H9 (cell line): Measurements from ENCODE around the gene ASTN1. TPM values are rescaled to one million over a fixed set of nuclear protein-coding genes. Genes with fewer than 3 reads are reported as not detected.

Source experiments
- DNase-seq: peaks from one replicate; pipeline ENCODE4 v3.0.0-alpha.2; 2017
- H2AFZ ChIP-seq: one replicate; pipeline ENCODE4 v1.6.1; 2013; ENCODE audit warnings: mild to moderate bottlenecking, low read length, control low read depth, moderate library complexity
- H2AK5ac ChIP-seq: 2 replicates; pipeline ENCODE4 v1.6.1; 2013; ENCODE audit warnings: low read length, control low read depth, mixed read lengths; ENCODE audit not compliant: insufficient read length
- H2BK120ac ChIP-seq: one replicate; pipeline ENCODE4 v1.6.1; 2013; ENCODE audit warnings: low read depth, mild to moderate bottlenecking, low read length, control low read depth, inconsistent platforms; ENCODE audit not compliant: poor library complexity, severe bottlenecking
- H2BK12ac ChIP-seq: 2 replicates; pipeline ENCODE4 v1.6.1; 2013; ENCODE audit warnings: low read length, control low read depth, mixed read lengths, low read depth; ENCODE audit not compliant: insufficient read length
- H2BK15ac ChIP-seq: 2 replicates; pipeline ENCODE4 v1.6.1; 2013; ENCODE audit warnings: low read depth, low read length, control low read depth
- H2BK20ac ChIP-seq: one replicate; pipeline ENCODE4 v1.6.1; 2013; ENCODE audit warnings: low read depth, mild to moderate bottlenecking, low read length, control low read depth, inconsistent platforms; ENCODE audit not compliant: poor library complexity, severe bottlenecking
- H2BK5ac ChIP-seq: 2 replicates; pipeline ENCODE4 v1.6.1; 2013; ENCODE audit warnings: low read length, control low read depth, mixed read lengths; ENCODE audit not compliant: insufficient read length
- H3K14ac ChIP-seq: 2 replicates; pipeline ENCODE4 v1.6.1; 2013; ENCODE audit warnings: low read length, control low read depth; ENCODE audit not compliant: insufficient read depth
- H3K18ac ChIP-seq: 2 replicates; pipeline ENCODE4 v1.6.1; 2013; ENCODE audit warnings: low read depth, mild to moderate bottlenecking, mixed read lengths, low read length, control low read depth; ENCODE audit not compliant: insufficient read length
- H3K23ac ChIP-seq: 2 replicates; pipeline ENCODE4 v1.6.1; 2013; ENCODE audit warnings: low read length, control low read depth, mixed read lengths, low read depth; ENCODE audit not compliant: insufficient read length
- H3K23me2 ChIP-seq: 2 replicates; pipeline ENCODE4 v1.6.1; 2013; ENCODE audit warnings: low read depth, mild to moderate bottlenecking, mixed read lengths, low read length, control low read depth; ENCODE audit not compliant: insufficient read length, poor library complexity, severe bottlenecking
- H3K27ac ChIP-seq: 2 replicates; pipeline ENCODE4 v1.5.1; 2013; ENCODE audit warnings: low read length, control low read depth, mixed read lengths, low read depth; ENCODE audit not compliant: insufficient read length
- H3K27me3 ChIP-seq: 2 replicates; pipeline ENCODE4 v1.6.1; 2013; ENCODE audit warnings: low read length, control low read depth, inconsistent platforms; ENCODE audit not compliant: insufficient read depth
- H3K4ac ChIP-seq: 2 replicates; pipeline ENCODE4 v1.6.1; 2013; ENCODE audit warnings: low read depth, mild to moderate bottlenecking, control low read depth, inconsistent platforms, low read length, moderate library complexity
- H3K4me1 ChIP-seq: 2 replicates; pipeline ENCODE4 v1.6.1; 2013; ENCODE audit warnings: low read length, control low read depth, inconsistent platforms; ENCODE audit not compliant: insufficient read depth
- H3K4me2 ChIP-seq: 2 replicates; pipeline ENCODE4 v1.6.1; 2013; ENCODE audit warnings: low read length, control low read depth, mixed read lengths; ENCODE audit not compliant: insufficient read length, insufficient read depth
- H3K56ac ChIP-seq: 2 replicates; pipeline ENCODE4 v1.6.1; 2013; ENCODE audit warnings: low read depth, mild to moderate bottlenecking, mixed read lengths, low read length, control low read depth; ENCODE audit not compliant: insufficient read length
- H3K79me1 ChIP-seq: 2 replicates; pipeline ENCODE4 v1.6.1; 2013; ENCODE audit warnings: low read depth, mild to moderate bottlenecking, moderate library complexity, low read length, control low read depth, inconsistent platforms; ENCODE audit not compliant: insufficient read depth, poor library complexity, severe bottlenecking
- H3K79me2 ChIP-seq: 2 replicates; pipeline ENCODE4 v1.6.1; 2013; ENCODE audit warnings: low read length, control low read depth, inconsistent platforms; ENCODE audit not compliant: insufficient read depth
- H3K9ac ChIP-seq: 2 replicates; pipeline ENCODE4 v1.6.1; 2013; ENCODE audit warnings: low read length, control low read depth, mixed read lengths; ENCODE audit not compliant: insufficient read length; ENCODE audit errors: extremely low read depth
- H3K9me3 ChIP-seq: one replicate; pipeline ENCODE4 v1.6.1; 2013; ENCODE audit warnings: low read depth, low read length, inconsistent platforms; ENCODE audit not compliant: control insufficient read depth
- H3T11ph ChIP-seq: one replicate; pipeline ENCODE4 v1.6.1; 2013; ENCODE audit warnings: mild to moderate bottlenecking, low read length, control low read depth, inconsistent platforms
- H4K20me1 ChIP-seq: one replicate; pipeline ENCODE4 v1.6.1; 2013; ENCODE audit not compliant: control insufficient read depth, insufficient read length, insufficient read depth
- H4K5ac ChIP-seq: 2 replicates; pipeline ENCODE4 v1.6.1; 2013; ENCODE audit warnings: low read depth, mild to moderate bottlenecking, mixed read lengths, low read length, control low read depth; ENCODE audit not compliant: insufficient read length
- H4K8ac ChIP-seq: replicated peaks from 2 replicates; pipeline ENCODE4 v1.6.1; 2013; ENCODE audit warnings: low read length, control low read depth, mixed read lengths, low read depth; ENCODE audit not compliant: insufficient read length
- H4K91ac ChIP-seq: 2 replicates; pipeline ENCODE4 v1.6.1; 2013; ENCODE audit warnings: low read depth, mild to moderate bottlenecking, moderate library complexity, mixed read lengths, low read length, control low read depth; ENCODE audit not compliant: insufficient read length
- H3K27ac Mint-ChIP-seq, 3 experiments: 2 replicates in 2 of 3; 3 replicates in 1 of 3; pipeline ENCODE4 v1.8.0; 2020 to 2021; ENCODE audit warnings: mixed read lengths in 3 of 3, mild to moderate bottlenecking in 1 of 3, moderate library complexity in 1 of 3
- H3K27me3 Mint-ChIP-seq: 2 replicates; pipeline ENCODE4 v1.8.0; 2021; ENCODE audit warnings: low read depth, mild to moderate bottlenecking, moderate library complexity, mixed read lengths
- H3K36me3 Mint-ChIP-seq, 3 experiments: 2 replicates in 2 of 3; 3 replicates in 1 of 3; pipeline ENCODE4 v1.8.0; 2020 to 2021; ENCODE audit warnings: low read depth in 3 of 3, mixed read lengths in 3 of 3; ENCODE audit not compliant: insufficient read depth in 1 of 3
- H3K4me1 Mint-ChIP-seq, 2 experiments: 2 replicates each; pipeline ENCODE4 v1.8.0; 2020; ENCODE audit warnings: mixed read lengths in 2 of 2
- H3K4me3 Mint-ChIP-seq, 2 experiments: 2 replicates in 1 of 2; 3 replicates in 1 of 2; pipeline ENCODE4 v1.8.0; 2020 to 2021; ENCODE audit warnings: mild to moderate bottlenecking in 2 of 2, mixed read lengths in 2 of 2, moderate library complexity in 1 of 2
- H3K9me3 Mint-ChIP-seq, 2 experiments: 2 replicates in 1 of 2; 3 replicates in 1 of 2; pipeline ENCODE4 v1.8.0; 2020; ENCODE audit warnings: mild to moderate bottlenecking in 2 of 2, mixed read lengths in 2 of 2, moderate library complexity in 1 of 2
- WGBS: extraction: QIAGEN DNeasy Blood & Tissue Kit; methylation state at CpG from one replicate; pipeline ENCODE4 v1.1.7; 2013; ENCODE audit warnings: missing lambda C conversion rate, low lambda C conversion rate, mixed read lengths; ENCODE audit not compliant: insufficient read length; ENCODE audit errors: extremely low coverage; 5-methylcytosine and 5-hydroxymethylcytosine counted together
- total RNA-seq: library from RNA; stranded (reverse); gene quantifications from 2 replicates; pipeline ENCODE4 v1.2.1, GENCODE V29; 2021
- TF ChIP-seq, protein P1 (sequence below): fragments of 200-600 bp; sonication (generic); conservative IDR thresholded peaks from 3 replicates; pipeline ENCODE4 v1.8.0; 2021; ENCODE audit warnings: antibody characterized with exemption, mild to moderate bottlenecking

ASTN1 gene
- total RNA-seq, 1 experiment from 2014 or later = 0.98 TPM

DNA sequence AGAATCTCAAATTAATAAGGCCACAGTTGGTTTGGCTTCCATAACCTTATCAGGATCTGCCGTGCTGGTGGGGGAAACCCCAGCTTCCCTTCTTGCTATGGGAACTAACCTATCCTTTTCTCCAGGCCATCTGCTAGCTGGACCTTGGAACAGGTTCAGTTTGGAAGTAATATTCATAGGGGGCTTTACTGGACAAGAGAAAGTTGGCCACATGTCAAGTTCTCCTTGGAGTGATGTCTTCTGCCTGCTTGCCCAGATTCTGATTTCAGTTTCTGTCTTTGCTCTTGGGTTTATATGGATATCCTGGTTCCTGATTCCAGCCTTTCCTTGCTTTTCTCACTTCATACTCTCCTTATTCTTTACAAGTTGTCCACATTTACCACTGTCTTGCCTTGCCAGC lies 279.6 kb downstream of the ASTN1 start:
- TF ChIP-seq, protein P1, sequence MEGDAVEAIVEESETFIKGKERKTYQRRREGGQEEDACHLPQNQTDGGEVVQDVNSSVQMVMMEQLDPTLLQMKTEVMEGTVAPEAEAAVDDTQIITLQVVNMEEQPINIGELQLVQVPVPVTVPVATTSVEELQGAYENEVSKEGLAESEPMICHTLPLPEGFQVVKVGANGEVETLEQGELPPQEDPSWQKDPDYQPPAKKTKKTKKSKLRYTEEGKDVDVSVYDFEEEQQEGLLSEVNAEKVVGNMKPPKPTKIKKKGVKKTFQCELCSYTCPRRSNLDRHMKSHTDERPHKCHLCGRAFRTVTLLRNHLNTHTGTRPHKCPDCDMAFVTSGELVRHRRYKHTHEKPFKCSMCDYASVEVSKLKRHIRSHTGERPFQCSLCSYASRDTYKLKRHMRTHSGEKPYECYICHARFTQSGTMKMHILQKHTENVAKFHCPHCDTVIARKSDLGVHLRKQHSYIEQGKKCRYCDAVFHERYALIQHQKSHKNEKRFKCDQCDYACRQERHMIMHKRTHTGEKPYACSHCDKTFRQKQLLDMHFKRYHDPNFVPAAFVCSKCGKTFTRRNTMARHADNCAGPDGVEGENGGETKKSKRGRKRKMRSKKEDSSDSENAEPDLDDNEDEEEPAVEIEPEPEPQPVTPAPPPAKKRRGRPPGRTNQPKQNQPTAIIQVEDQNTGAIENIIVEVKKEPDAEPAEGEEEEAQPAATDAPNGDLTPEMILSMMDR = no peak

More for the DNA sequence above, 279.6 kb downstream of the ASTN1 start:
- H3K56ac ChIP-seq = no peak overlapping the region
- no peak overlapping the region for H2AK5ac ChIP-seq
- no peak overlapping the region for H3K4ac ChIP-seq
- H2BK5ac ChIP-seq = no peak overlapping the region
- Mint-ChIP-seq H3K4me1 (no peaks in the 10 kb centered on the region), H3K4me3 (no peak overlapping the region), H3K9me3 (no peaks in the 10 kb centered on the region), H3K27me3 (peaks cover 6% of the 10 kb centered on the region), H3K36me3 (no peaks in the 10 kb centered on the region; a peak in 1 of 7 replicates), H3K27ac (no peak overlapping the region)
- H3K18ac ChIP-seq = no peak overlapping the region
- no peaks in the 10 kb centered on the region for H3K79me1 ChIP-seq
- H3T11ph ChIP-seq = no peak overlapping the region
- no peaks in the 10 kb centered on the region for H3K4me1 ChIP-seq
- H4K8ac ChIP-seq = no peak overlapping the region
- no peak overlapping the region for H2AFZ ChIP-seq
- H3K23ac ChIP-seq = no peak overlapping the region
- WGBS = no CpG with 5 or more reads among the region's 1 CpG
- H3K23me2 ChIP-seq = no peaks in the 10 kb centered on the region
- H4K20me1 ChIP-seq = no peaks in the 10 kb centered on the region
- H2BK120ac ChIP-seq = no peak overlapping the region
- no peak overlapping the region for H2BK20ac ChIP-seq
- H3K9me3 ChIP-seq = no peaks in the 10 kb centered on the region
- H3K9ac ChIP-seq = no peak overlapping the region
- H4K91ac ChIP-seq = no peak overlapping the region
- no peak overlapping the region for H3K14ac ChIP-seq
- no peak overlapping the region for H4K5ac ChIP-seq
- no peak overlapping the region for H3K27ac ChIP-seq
- no peaks in the 10 kb centered on the region for H3K79me2 ChIP-seq
- no peak overlapping the region for H2BK15ac ChIP-seq
- no peak for DNase-seq
- H2BK12ac ChIP-seq = no peak overlapping the region
- no peaks in the 10 kb centered on the region for H3K27me3 ChIP-seq
- no peak overlapping the region for H3K4me2 ChIP-seq
